ENCODE data around the gene PSMD3.
"Not testable (repeated sequence)": the region's sequence is repeated elsewhere in the genome, so short reads cannot be mapped to it uniquely, and the experiment has no call there.

PSMD3 gene

DNA sequence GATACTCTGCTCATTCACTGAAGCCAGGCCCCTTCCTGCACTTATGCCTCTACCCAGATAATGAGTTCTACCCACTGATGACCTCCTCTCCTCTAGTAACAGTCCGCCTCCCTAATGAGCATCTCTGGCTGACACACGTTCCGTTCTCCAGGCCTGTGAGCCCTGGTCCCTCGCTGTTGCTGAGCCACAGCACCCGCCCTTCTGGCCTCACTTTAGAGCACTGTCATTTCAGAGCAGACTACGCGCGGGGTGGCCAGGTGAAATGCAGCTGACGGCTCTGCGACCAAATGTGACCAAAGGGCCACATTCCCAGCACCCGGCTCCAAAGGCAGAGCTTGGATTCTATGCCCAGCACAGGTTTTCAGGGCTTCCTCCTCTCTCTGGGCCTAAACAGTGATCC is 13.8 kb downstream of the PSMD3 start:
- no peaks in the 10 kb centered on the region for H3K27me3 ChIP-seq (ENCODE audit: insufficient read depth, low read length)
- H2AFZ ChIP-seq (ENCODE audit: low read depth, low read length): no peak overlapping the region

DNA sequence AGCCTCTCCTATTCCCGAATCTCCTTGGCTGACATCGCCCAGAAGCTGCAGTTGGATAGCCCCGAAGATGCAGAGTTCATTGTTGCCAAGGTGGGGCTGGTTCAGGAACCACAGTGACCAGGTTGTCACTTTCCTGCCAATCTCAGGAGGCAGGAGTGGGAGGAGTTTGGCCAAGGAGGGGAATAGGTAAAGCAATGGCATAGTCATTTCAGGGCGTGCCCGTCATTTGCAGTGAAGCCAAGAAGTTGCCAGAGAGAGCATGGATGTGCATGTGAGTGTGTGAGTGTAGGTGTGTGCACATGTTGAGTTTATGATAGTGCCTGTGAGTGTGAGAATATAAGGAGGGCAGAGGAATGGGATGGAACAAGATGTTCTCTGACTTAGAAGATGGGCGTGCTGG is 14.8 kb downstream of the PSMD3 start:
- H3K27me3 ChIP-seq (ENCODE audit: insufficient read depth, low read length): no peaks in the 10 kb centered on the region
- H3K9me3 ChIP-seq (ENCODE audit: low read length): no peaks in the 10 kb centered on the region
- H3K36me3 ChIP-seq (ENCODE audit: insufficient read depth, low read length): peaks cover 71% of the 10 kb centered on the region
- no peak overlapping the region for H3K4me3 ChIP-seq (ENCODE audit: low read length)
- H3K4me1 ChIP-seq (ENCODE audit: insufficient read depth, low read length): no peaks in the 10 kb centered on the region
- H2AFZ ChIP-seq (ENCODE audit: low read depth, low read length): no peak overlapping the region

More for the DNA sequence above, 13.8 kb downstream of the PSMD3 start:
- H3K36me3 ChIP-seq (ENCODE audit: insufficient read depth, low read length): peaks cover 80% of the 10 kb centered on the region
- no peak overlapping the region for H3K4me3 ChIP-seq (ENCODE audit: low read length)
- no peaks in the 10 kb centered on the region for H3K4me1 ChIP-seq (ENCODE audit: insufficient read depth, low read length)
- no peaks in the 10 kb centered on the region for H3K9me3 ChIP-seq (ENCODE audit: low read length)

DNA sequence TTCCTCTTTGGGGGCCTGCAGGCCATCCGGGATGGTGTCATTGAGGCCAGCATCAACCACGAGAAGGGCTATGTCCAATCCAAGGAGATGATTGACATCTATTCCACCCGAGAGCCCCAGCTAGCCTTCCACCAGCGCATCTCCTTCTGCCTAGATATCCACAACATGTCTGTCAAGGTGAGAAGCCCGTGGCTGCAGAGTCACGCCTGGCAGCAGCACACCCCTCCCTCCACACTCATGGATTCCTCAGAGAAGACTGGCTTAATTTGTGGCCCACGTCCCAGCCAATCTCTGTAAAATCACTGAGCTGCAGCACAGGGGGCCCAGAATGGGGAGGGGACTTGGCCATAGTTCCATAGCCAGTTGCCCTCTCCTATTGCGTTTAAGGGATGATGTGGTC is 15.6 kb downstream of the PSMD3 start:
- H3K36me3 ChIP-seq (ENCODE audit: insufficient read depth, low read length): peaks cover 65% of the 10 kb centered on the region
- H3K27me3 ChIP-seq (ENCODE audit: insufficient read depth, low read length): no peaks in the 10 kb centered on the region
- no peak overlapping the region for H2AFZ ChIP-seq (ENCODE audit: low read depth, low read length)
- H3K4me3 ChIP-seq (ENCODE audit: low read length): no peak overlapping the region
- H3K4me1 ChIP-seq (ENCODE audit: insufficient read depth, low read length): no peaks in the 10 kb centered on the region
- no peaks in the 10 kb centered on the region for H3K9me3 ChIP-seq (ENCODE audit: low read length)

DNA sequence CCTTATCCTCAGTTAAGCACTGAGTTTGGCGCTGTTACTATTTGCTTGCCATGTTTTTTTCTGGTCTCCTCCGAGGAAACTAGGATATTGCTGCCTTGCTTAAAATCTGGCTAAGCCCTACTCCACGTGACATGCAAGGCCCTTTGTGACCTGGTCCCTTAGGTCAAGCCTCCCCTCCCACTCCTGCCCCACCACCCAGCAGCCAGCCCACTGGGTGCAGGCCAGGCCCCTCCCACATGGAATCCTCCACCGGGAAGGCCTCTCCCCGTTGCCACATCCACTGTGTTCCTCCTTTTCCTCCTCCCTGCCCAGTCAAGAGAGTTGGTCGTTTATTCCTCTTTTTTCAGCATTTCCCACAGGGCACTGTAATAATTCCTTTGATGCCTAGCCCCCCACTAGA is 16.2 kb downstream of the PSMD3 start:
- Histone ChIP-seq H3K27me3 (ENCODE audit: insufficient read depth, low read length) (no peaks in the 10 kb centered on the region), H2AFZ (ENCODE audit: low read depth, low read length) (no peak overlapping the region), H3K4me3 (ENCODE audit: low read length) (no peak overlapping the region), H3K4me1 (ENCODE audit: insufficient read depth, low read length) (no peaks in the 10 kb centered on the region), H3K9me3 (ENCODE audit: low read length) (no peaks in the 10 kb centered on the region), H3K36me3 (ENCODE audit: insufficient read depth, low read length) (peaks cover 60% of the 10 kb centered on the region)

DNA sequence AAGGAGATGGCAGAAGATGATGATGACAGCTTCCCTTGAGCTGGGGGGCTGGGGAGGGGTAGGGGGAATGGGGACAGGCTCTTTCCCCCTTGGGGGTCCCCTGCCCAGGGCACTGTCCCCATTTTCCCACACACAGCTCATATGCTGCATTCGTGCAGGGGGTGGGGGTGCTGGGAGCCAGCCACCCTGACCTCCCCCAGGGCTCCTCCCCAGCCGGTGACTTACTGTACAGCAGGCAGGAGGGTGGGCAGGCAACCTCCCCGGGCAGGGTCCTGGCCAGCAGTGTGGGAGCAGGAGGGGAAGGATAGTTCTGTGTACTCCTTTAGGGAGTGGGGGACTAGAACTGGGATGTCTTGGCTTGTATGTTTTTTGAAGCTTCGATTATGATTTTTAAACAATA is 16.9 kb downstream of the PSMD3 start:
- Histone ChIP-seq H3K9me3 (ENCODE audit: low read length) (no peaks in the 10 kb centered on the region), H3K36me3 (ENCODE audit: insufficient read depth, low read length) (peaks cover 53% of the 10 kb centered on the region), H3K4me1 (ENCODE audit: insufficient read depth, low read length) (no peaks in the 10 kb centered on the region)

DNA sequence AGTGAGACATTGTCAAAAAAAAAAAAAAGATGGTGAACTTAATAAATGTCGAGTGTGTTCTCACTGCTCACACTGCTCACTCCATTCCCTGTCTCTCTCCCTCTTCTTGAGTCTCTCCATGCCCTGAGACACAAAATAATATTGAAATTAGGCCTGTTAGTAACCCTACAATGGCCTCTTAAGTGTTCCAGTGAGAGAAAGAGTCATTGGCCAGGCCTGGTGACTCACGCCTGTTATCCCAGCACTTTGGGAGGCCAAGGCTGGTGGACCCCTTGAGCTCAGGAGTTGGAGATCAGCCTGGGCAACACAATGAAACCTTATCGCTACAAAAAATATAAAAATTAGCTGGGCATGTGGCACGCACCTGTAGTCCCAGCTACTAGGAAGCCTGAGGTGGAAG is 18.5 kb downstream of the PSMD3 start:
- Histone ChIP-seq H2AFZ (ENCODE audit: low read depth, low read length) (no peak overlapping the region), H3K4me3 (ENCODE audit: low read length) (no peak overlapping the region), H3K36me3 (ENCODE audit: insufficient read depth, low read length) (peaks cover 38% of the 10 kb centered on the region), H3K9me3 (ENCODE audit: low read length) (no peaks in the 10 kb centered on the region), H3K4me1 (ENCODE audit: insufficient read depth, low read length) (no peaks in the 10 kb centered on the region), H3K27me3 (ENCODE audit: insufficient read depth, low read length) (no peaks in the 10 kb centered on the region)

More for the DNA sequence above, 16.9 kb downstream of the PSMD3 start:
- Histone ChIP-seq H3K4me3 (ENCODE audit: low read length) (no peak overlapping the region), H3K27me3 (ENCODE audit: insufficient read depth, low read length) (no peaks in the 10 kb centered on the region), H2AFZ (ENCODE audit: low read depth, low read length) (no peak overlapping the region)

DNA sequence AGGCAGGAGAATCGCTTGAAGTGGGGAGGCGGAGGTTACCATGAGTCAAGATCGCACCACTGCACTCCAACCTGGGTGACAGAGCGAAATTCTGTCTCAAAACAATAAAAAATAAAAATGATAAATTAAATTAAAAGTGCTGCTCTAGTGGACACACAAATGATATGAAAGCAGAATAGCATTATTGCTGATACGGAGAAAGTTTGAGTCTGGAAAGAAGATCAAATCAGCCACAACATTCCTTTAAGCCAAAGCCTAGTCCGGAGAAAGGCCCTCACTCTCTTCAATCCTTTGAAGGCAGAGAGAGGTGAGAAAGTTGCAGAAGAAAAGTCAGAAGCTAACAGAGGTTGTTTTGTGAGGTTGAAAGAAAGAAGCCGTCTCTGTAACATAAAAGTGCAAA is 19.6 kb downstream of the PSMD3 start:
- no peaks in the 10 kb centered on the region for H3K27me3 ChIP-seq (ENCODE audit: insufficient read depth, low read length)
- no peaks in the 10 kb centered on the region for H3K4me1 ChIP-seq (ENCODE audit: insufficient read depth, low read length)

DNA sequence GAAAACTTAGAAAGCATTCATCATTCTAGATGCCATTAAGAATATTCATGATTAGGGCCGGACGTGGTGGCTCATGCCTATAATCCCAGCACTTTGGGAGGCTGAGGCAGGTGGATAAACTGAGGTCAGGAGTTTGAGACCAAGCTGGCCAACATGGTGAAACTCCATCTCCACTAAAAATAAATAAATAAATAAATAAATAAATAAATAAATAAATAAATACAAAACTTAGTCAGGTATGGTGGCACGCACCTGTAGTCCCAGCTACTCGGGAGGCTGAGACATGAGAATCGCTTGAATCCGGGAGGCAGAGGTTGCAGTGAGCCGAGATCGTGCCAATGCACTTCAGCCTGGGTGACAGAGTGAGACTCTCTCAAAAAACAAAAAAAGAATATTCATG is 20.7 kb downstream of the PSMD3 start:
- not testable (repeated sequence) for H2AFZ ChIP-seq (ENCODE audit: low read depth, low read length); H3K27me3 ChIP-seq (ENCODE audit: insufficient read depth, low read length); H3K4me1 ChIP-seq (ENCODE audit: insufficient read depth, low read length); H3K4me3 ChIP-seq (ENCODE audit: low read length); H3K9me3 ChIP-seq (ENCODE audit: low read length)
- peaks cover 16% of the 10 kb centered on the region for H3K36me3 ChIP-seq (ENCODE audit: insufficient read depth, low read length)

More for the DNA sequence above, 19.6 kb downstream of the PSMD3 start:
- H3K4me3 ChIP-seq (ENCODE audit: low read length): no peak overlapping the region
- H3K36me3 ChIP-seq (ENCODE audit: insufficient read depth, low read length): peaks cover 27% of the 10 kb centered on the region
- no peaks in the 10 kb centered on the region for H3K9me3 ChIP-seq (ENCODE audit: low read length)
- no peak overlapping the region for H2AFZ ChIP-seq (ENCODE audit: low read depth, low read length)

DNA sequence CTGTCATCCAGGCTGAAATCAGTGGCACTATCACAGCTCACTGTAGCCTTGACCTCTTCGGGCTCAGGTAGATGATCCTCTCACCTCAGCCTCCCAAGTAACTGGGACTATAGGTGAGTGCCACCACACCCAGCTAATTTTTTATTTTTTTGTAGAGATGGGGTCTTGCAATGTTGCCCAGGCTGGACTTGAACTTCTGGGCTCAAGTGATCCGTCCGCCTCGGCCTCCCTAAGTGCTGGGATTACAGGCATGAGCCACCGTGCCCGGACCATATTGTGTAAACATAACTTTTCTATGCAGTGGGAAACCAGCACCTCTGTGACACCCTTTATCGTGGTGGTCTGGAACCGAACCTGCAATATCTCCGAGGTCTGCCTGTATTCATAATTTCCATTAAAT is 23.5 kb downstream of the PSMD3 start:
- H3K9me3 ChIP-seq (ENCODE audit: low read length): no peaks in the 10 kb centered on the region
- no peaks in the 10 kb centered on the region for H3K4me1 ChIP-seq (ENCODE audit: insufficient read depth, low read length)
- no peaks in the 10 kb centered on the region for H3K36me3 ChIP-seq (ENCODE audit: insufficient read depth, low read length)
- no peak overlapping the region for H3K4me3 ChIP-seq (ENCODE audit: low read length)
- no peaks in the 10 kb centered on the region for H3K27me3 ChIP-seq (ENCODE audit: insufficient read depth, low read length)
- no peak overlapping the region for H2AFZ ChIP-seq (ENCODE audit: low read depth, low read length)

DNA sequence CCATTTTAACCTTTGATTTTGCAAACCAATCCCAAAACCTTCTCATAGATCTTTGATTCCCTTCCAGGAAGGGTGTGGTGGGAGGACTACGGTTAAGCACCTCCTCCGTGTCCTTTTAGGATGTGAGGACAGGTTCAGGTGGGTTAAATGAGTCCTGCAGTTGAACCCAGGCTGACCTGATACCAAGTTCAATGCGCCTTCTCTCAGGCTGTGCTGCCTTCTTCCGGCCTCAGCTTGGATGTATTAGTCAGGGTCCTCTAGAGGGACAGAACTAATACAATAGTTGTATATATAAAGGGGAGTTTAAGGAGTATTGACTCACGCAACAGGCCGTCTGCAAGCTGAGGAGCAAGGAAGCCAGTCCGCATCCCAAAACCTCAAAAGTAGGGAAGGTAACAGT is 24.1 kb downstream of the PSMD3 start:
- Histone ChIP-seq H3K27me3 (ENCODE audit: insufficient read depth, low read length) (no peaks in the 10 kb centered on the region), H3K36me3 (ENCODE audit: insufficient read depth, low read length) (no peaks in the 10 kb centered on the region), H2AFZ (ENCODE audit: low read depth, low read length) (no peak overlapping the region), H3K4me3 (ENCODE audit: low read length) (no peak overlapping the region), H3K4me1 (ENCODE audit: insufficient read depth, low read length) (no peaks in the 10 kb centered on the region), H3K9me3 (ENCODE audit: low read length) (no peaks in the 10 kb centered on the region)

DNA sequence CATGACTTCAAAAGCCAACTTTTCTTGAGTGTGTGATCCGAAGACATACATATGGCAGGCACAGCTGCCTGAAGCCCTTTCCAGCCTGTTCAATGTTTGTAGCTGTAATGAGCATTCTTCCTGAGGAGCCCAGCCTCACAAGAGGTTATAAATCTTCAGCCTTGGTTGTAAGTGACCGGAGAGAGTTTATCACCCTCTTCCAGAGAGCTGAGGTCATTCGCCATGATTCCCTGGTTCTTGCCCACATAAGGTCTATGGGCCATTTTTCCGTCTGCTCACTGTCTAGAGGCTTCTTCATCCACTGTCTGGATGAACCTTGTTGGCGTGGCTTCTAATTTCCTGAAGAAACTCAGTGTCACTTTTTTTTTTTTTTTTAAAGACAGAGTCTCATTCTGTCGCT is 24.9 kb downstream of the PSMD3 start:
- Histone ChIP-seq H3K4me3 (ENCODE audit: low read length) (no peak overlapping the region), H3K4me1 (ENCODE audit: insufficient read depth, low read length) (no peaks in the 10 kb centered on the region), H3K36me3 (ENCODE audit: insufficient read depth, low read length) (no peaks in the 10 kb centered on the region), H3K9me3 (ENCODE audit: low read length) (no peaks in the 10 kb centered on the region), H3K27me3 (ENCODE audit: insufficient read depth, low read length) (no peaks in the 10 kb centered on the region), H2AFZ (ENCODE audit: low read depth, low read length) (no peak overlapping the region)

DNA sequence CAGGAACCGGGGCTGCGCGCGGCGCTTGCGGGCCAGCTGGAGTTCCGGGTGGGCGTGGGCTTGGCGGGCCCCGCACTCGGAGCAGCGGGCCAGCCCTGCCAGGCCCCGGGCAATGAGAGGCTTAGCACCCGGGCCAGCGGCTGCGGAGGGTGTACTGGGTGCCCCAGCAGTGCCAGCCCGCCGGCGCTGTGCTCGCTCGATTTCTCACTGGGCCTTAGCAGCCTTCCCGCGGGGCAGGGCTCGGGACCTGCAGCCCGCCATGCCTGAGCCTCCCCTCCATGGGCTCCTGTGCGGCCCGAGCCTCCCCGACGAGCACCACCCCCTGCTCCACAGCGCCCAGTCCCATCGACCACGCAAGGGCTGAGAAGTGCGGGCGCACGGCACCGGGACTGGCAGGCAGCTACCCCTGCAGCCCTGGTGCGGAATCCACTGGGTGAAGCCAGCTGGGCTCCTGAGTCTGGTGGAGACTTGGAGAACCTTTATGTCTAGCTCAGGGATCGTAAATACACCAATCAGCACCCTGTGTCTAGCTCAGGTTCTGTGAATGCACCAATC is 30.4 kb downstream of the PSMD3 start:
- not testable (repeated sequence) for H3K9me3 ChIP-seq (ENCODE audit: low read length); H3K4me1 ChIP-seq (ENCODE audit: insufficient read depth, low read length); H3K4me3 ChIP-seq (ENCODE audit: low read length); H3K36me3 ChIP-seq (ENCODE audit: insufficient read depth, low read length); H2AFZ ChIP-seq (ENCODE audit: low read depth, low read length); H3K27me3 ChIP-seq (ENCODE audit: insufficient read depth, low read length)

DNA sequence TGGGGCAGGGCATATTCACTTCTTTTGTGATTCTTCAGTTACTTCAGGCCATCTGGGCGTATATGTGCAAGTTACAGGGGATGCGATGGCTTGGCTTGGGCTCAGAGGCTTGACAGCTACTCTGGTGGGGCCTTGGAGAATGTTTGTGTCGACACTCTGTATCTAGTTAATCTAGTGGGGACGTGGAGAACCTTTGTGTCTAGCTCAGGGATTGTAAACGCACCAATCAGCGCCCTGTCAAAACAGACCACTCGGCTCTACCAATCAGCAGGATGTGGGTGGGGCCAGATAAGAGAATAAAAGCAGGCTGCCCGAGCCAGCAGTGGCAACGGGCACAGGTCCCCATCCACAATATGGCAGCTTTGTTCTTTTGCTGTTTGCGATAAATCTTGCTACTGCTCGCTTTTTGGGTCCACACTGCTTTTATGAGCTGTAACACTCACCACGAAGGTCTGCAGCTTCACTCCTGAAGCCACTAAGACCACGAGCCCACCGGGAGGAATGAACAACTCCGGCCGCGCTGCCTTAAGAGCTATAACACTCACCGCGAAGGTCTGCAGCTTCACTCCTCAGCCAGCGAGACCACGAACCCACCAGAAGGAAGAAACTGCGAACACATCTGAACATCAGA is 31.5 kb downstream of the PSMD3 start:
- H3K4me3 ChIP-seq (ENCODE audit: low read length); H2AFZ ChIP-seq (ENCODE audit: low read depth, low read length); H3K4me1 ChIP-seq (ENCODE audit: insufficient read depth, low read length); H3K9me3 ChIP-seq (ENCODE audit: low read length); H3K36me3 ChIP-seq (ENCODE audit: insufficient read depth, low read length); H3K27me3 ChIP-seq (ENCODE audit: insufficient read depth, low read length): not testable (repeated sequence)

DNA sequence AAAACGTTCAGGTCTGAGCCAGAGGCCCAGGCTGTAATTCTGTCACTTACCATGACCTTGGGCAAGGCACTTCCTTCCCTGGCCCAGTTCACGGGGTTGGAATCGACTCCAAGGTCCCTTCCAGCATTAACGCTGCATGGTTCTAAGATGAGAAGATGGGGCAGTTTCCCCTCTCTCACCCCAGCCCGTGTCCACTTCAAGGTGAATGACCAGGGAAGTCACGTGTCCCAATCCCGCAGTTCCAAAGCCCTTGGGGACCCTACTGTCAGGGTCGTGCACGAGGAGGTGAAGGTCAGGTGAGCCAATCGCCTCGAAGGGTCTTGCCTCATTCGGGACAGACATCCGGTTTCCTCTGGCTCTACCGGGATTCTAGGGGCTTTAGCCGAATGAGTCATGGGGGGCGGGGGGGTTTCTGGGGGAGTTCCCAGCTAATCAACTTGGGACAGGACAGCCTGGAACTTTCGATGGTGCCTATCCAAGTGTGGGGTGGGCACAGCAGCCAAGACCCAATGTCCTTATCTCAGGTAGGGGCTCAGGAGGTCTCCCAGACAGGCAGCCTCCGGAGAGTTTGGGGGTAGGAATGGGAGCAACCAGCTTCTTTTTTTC is 33.9 kb downstream of the PSMD3 start:
- Histone ChIP-seq H3K36me3 (ENCODE audit: insufficient read depth, low read length) (peaks cover 8% of the 10 kb centered on the region), H3K27me3 (ENCODE audit: insufficient read depth, low read length) (no peaks in the 10 kb centered on the region), H2AFZ (ENCODE audit: low read depth, low read length) (no peak overlapping the region), H3K4me1 (ENCODE audit: insufficient read depth, low read length) (peaks cover 5% of the 10 kb centered on the region), H3K4me3 (ENCODE audit: low read length) (no peak overlapping the region), H3K9me3 (ENCODE audit: low read length) (no peaks in the 10 kb centered on the region)
